ENCODE results near the gene ANKRD34A. TPM values are rescaled to one million over a fixed set of nuclear protein-coding genes. Genes with fewer than 3 reads are reported as not detected.

ANKRD34A gene
- total and polyA plus RNA-seq, 2 of the 8 experiments (the other 6 are each of a cell fraction or from before 2014, with no cell fraction given): 0.15 to 0.20 TPM

DNA sequence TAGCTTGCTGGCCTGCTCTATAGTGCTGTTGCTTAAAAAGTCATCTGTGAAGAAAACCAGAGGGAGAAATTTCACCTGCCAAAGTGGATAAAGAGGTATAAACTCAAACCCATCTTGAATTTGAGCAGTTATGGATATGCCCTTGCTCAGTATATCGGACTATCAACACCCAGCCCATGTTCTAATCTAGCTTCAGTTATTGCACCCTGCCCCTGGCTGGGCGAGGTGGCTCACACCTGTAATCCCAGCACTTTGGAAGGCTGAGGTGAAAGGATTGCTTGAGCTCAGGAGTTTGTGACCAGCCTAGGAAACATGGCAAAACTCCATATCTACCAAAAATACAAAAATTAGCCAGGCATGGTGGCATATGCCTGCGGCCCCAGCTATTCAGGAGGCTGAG, 19.8 kb downstream of the ANKRD34A start:
- H4K91ac ChIP-seq (replicated peaks; ENCODE audit: insufficient read length, low read length): no peak overlapping the region
- H3K14ac ChIP-seq (ENCODE audit: insufficient read length): no peak overlapping the region
- no peak overlapping the region for H3K23ac ChIP-seq (ENCODE audit: insufficient read length)
- H3K4me2 ChIP-seq (ENCODE audit: insufficient read depth in 1 of 2, low read depth in 2 of 2, low read length in 2 of 2): no peak overlapping the region
- H3K4me3 ChIP-seq (ENCODE audit: extremely low read depth in 1 of 4, insufficient read depth in 2 of 4, low read depth in 3 of 4, low read length in 4 of 4): no peak overlapping the region
- no peaks in the 10 kb centered on the region for H3K36me3 ChIP-seq (ENCODE audit: control insufficient read depth in 2 of 4, insufficient read depth in 4 of 4, low read length in 3 of 4)
- no peaks in the 10 kb centered on the region for H3K9me3 ChIP-seq (ENCODE audit: insufficient read depth in 2 of 2, low read depth in 1 of 2, low read length in 1 of 2)
- peaks cover 0 to 6% (median 2%) of the 10 kb centered on the region in 4 experiments; a peak in 4 of 7 replicates for H3K4me1 ChIP-seq (replicated peaks in 1 of 4; ENCODE audit: control insufficient read depth in 3 of 4, insufficient read depth in 4 of 4, low read length in 3 of 4)
- H3K4ac ChIP-seq (replicated peaks; ENCODE audit: insufficient read length, low read depth, low read length): no peak overlapping the region
- POLR2A ChIA-PET (ENCODE audit: partially characterized antibody): interaction anchor here (0.7 to 2.8 kb wide), 3 partner anchors 14 to 108 kb away, joined by 3 to 11 read pairs (median 6); partner anchors contain the start of gene RBM8A
- no peak overlapping the region for H4K5ac ChIP-seq (ENCODE audit: insufficient read length, low read depth, low read length)
- H3K27ac ChIP-seq (ENCODE audit: low read depth, low read length): no peak overlapping the region
- H3K23me2 ChIP-seq (ENCODE audit: low read depth, low read length): no peaks in the 10 kb centered on the region
- no peaks in the 10 kb centered on the region for H4K20me1 ChIP-seq (replicated peaks in 1 of 2; ENCODE audit: control insufficient read depth in 1 of 2, insufficient read depth in 2 of 2, low read length in 2 of 2)
- no peak overlapping the region for H2BK5ac ChIP-seq (ENCODE audit: low read depth, low read length)
- no peak overlapping the region for H3K9ac ChIP-seq (replicated peaks in 1 of 4; ENCODE audit: extremely low read depth in 1 of 4, low read depth in 3 of 4, low read length in 3 of 4)
- WGBS, 2 experiments (ENCODE audit: extremely low coverage in 1 of 2, insufficient coverage in 1 of 2, insufficient read length in 1 of 2, insufficient replicate concordance in 2 of 2, low coverage in 1 of 2, low lambda C conversion rate in 2 of 2, missing lambda C conversion rate in 1 of 2): 86% methylated on average over 3 of the region's 3 CpGs; no CpG with 5 or more reads in 1 of the 2 experiments
- no peak overlapping the region for H3K56ac ChIP-seq (replicated peaks; ENCODE audit: insufficient read length, low read depth, low read length)
- H4K8ac ChIP-seq (ENCODE audit: extremely low read depth, insufficient read depth, low read length): no peak overlapping the region
- no peak overlapping the region for H3K18ac ChIP-seq (ENCODE audit: extremely low read depth, low read length)
- DNase-seq (ENCODE audit: low read depth in 1 of 2, low spot score in 2 of 2) (no peak), FAIRE-seq (no peak)
- no peak overlapping the region for H2BK120ac ChIP-seq (replicated peaks; ENCODE audit: low read depth, low read length)
- no peak overlapping the region for H2BK20ac ChIP-seq (ENCODE audit: low read length)
- CTCF ChIA-PET (ENCODE audit: partially characterized antibody): interaction anchor here (0.7 to 3.3 kb wide), 3 partner anchors 11 to 34 kb away, joined by 3 to 10 read pairs (median 6); no protein-coding TSS in a partner anchor
- no peak overlapping the region for H2AK5ac ChIP-seq (ENCODE audit: low read depth, low read length)
- H3K27me3 ChIP-seq (replicated peaks in 1 of 4; ENCODE audit: control insufficient read depth in 3 of 4, extremely low read depth in 1 of 4, insufficient read depth in 3 of 4, low read length in 3 of 4): no peaks in the 10 kb centered on the region
- H3K79me1 ChIP-seq (ENCODE audit: low read depth, low read length): no peaks in the 10 kb centered on the region
- no peaks in the 10 kb centered on the region for H3K79me2 ChIP-seq (ENCODE audit: control insufficient read depth in 1 of 2, insufficient read depth in 2 of 2, low read length in 2 of 2)
- no peak overlapping the region for H2BK15ac ChIP-seq (ENCODE audit: low read length)
- H2BK12ac ChIP-seq (ENCODE audit: low read depth, low read length): no peak overlapping the region
- H2AFZ ChIP-seq (ENCODE audit: low read length): no peak overlapping the region
- TF ChIP-seq JUND (IDR thresholded peaks at IDR 0.05; ENCODE audit: low read length): no peak

Data from H1 (cell line).